Measurements from ENCODE around the gene LRRC58.

LRRC58 gene

GRCh38 chr3:120364101-120364500 is 14.9 kb upstream of the LRRC58 start:
- no peaks in the 10 kb centered on the region for H3K9me3 ChIP-seq (ENCODE audit: control insufficient read depth, low read depth, low read length)
- no peaks in the 10 kb centered on the region for H3K4me1 ChIP-seq (ENCODE audit: control insufficient read depth, low read depth, low read length)
- no peak overlapping the region for H3K27ac ChIP-seq (ENCODE audit: low read length)
- no peak overlapping the region for H3K4me3 ChIP-seq (ENCODE audit: low read length)
- no peaks in the 10 kb centered on the region for H3K36me3 ChIP-seq (ENCODE audit: control insufficient read depth, low read depth, low read length)
- no peaks in the 10 kb centered on the region for H3K27me3 ChIP-seq (ENCODE audit: control insufficient read depth, insufficient read depth, low read length)
- no peak overlapping the region for H3K9ac ChIP-seq (ENCODE audit: low read length)

GRCh38 chr3:120357807-120358206 is 8.7 kb upstream of the LRRC58 start:
- Histone ChIP-seq H3K9ac (ENCODE audit: low read length) (no peak overlapping the region), H3K9me3 (ENCODE audit: control insufficient read depth, low read depth, low read length) (no peaks in the 10 kb centered on the region), H3K27me3 (ENCODE audit: control insufficient read depth, insufficient read depth, low read length) (no peaks in the 10 kb centered on the region), H3K27ac (ENCODE audit: low read length) (no peak overlapping the region), H3K4me3 (ENCODE audit: low read length) (no peak overlapping the region), H3K36me3 (ENCODE audit: control insufficient read depth, low read depth, low read length) (no peaks in the 10 kb centered on the region), H3K4me1 (ENCODE audit: control insufficient read depth, low read depth, low read length) (no peaks in the 10 kb centered on the region)

- no peak overlapping the region for H3K4me3 ChIP-seq (ENCODE audit: low read length)
- no peak overlapping the region for H3K9ac ChIP-seq (ENCODE audit: low read length)
- no peak overlapping the region for H3K27ac ChIP-seq (ENCODE audit: low read length)
- H3K27me3 ChIP-seq (ENCODE audit: control insufficient read depth, insufficient read depth, low read length) = peaks cover 2% of the 10 kb centered on the region
- no peaks in the 10 kb centered on the region for H3K9me3 ChIP-seq (ENCODE audit: control insufficient read depth, low read depth, low read length)
- H3K36me3 ChIP-seq (ENCODE audit: control insufficient read depth, low read depth, low read length) = no peaks in the 10 kb centered on the region
- H3K4me1 ChIP-seq (ENCODE audit: control insufficient read depth, low read depth, low read length) = no peaks in the 10 kb centered on the region
These were observed 6.3 kb upstream of the LRRC58 start for GRCh38 chr3:120355486-120355885.

- Histone ChIP-seq H3K4me1 (ENCODE audit: control insufficient read depth, low read depth, low read length) (peaks cover 6% of the 10 kb centered on the region), H3K9ac (ENCODE audit: low read length) (no peak overlapping the region), H3K9me3 (ENCODE audit: control insufficient read depth, low read depth, low read length) (no peaks in the 10 kb centered on the region), H3K27me3 (ENCODE audit: control insufficient read depth, insufficient read depth, low read length) (peaks cover 14% of the 10 kb centered on the region), H3K27ac (ENCODE audit: low read length) (no peak overlapping the region), H3K4me3 (ENCODE audit: low read length) (no peak overlapping the region), H3K36me3 (ENCODE audit: control insufficient read depth, low read depth, low read length) (no peaks in the 10 kb centered on the region)
These were observed 4.3 kb upstream of the LRRC58 start for GRCh38 chr3:120353463-120353862.

- peaks cover 12% of the 10 kb centered on the region for H3K4me1 ChIP-seq (ENCODE audit: control insufficient read depth, low read depth, low read length)
- no peak overlapping the region for H3K9ac ChIP-seq (ENCODE audit: low read length)
- H3K27me3 ChIP-seq (ENCODE audit: control insufficient read depth, insufficient read depth, low read length) = peaks cover 24% of the 10 kb centered on the region
- no peak overlapping the region for H3K4me3 ChIP-seq (ENCODE audit: low read length)
- no peaks in the 10 kb centered on the region for H3K36me3 ChIP-seq (ENCODE audit: control insufficient read depth, low read depth, low read length)
- no peaks in the 10 kb centered on the region for H3K9me3 ChIP-seq (ENCODE audit: control insufficient read depth, low read depth, low read length)
- H3K27ac ChIP-seq (ENCODE audit: low read length) = no peak overlapping the region
These were observed 2.9 kb upstream of the LRRC58 start for GRCh38 chr3:120352017-120352416.

- peak overlapping the region; percentile 66 for H3K4me3 ChIP-seq (ENCODE audit: low read length)
- H3K9me3 ChIP-seq (ENCODE audit: control insufficient read depth, low read depth, low read length) = no peaks in the 10 kb centered on the region
- H3K27ac ChIP-seq (ENCODE audit: low read length) = no peak overlapping the region
- peaks cover 24% of the 10 kb centered on the region for H3K27me3 ChIP-seq (ENCODE audit: control insufficient read depth, insufficient read depth, low read length)
- no peak overlapping the region for H3K9ac ChIP-seq (ENCODE audit: low read length)
- H3K36me3 ChIP-seq (ENCODE audit: control insufficient read depth, low read depth, low read length) = peaks cover 3% of the 10 kb centered on the region
- peaks cover 12% of the 10 kb centered on the region for H3K4me1 ChIP-seq (ENCODE audit: control insufficient read depth, low read depth, low read length)
These were observed 1.3 kb upstream of the LRRC58 start for GRCh38 chr3:120350401-120350941.

- H3K27me3 ChIP-seq (ENCODE audit: control insufficient read depth, insufficient read depth, low read length) = peaks cover 24% of the 10 kb centered on the region
- peak overlapping the region; percentile 66 for H3K4me3 ChIP-seq (ENCODE audit: low read length)
- peaks cover 12% of the 10 kb centered on the region for H3K4me1 ChIP-seq (ENCODE audit: control insufficient read depth, low read depth, low read length)
- peak overlapping the region; percentile 25 for H3K27ac ChIP-seq (ENCODE audit: low read length)
- H3K9me3 ChIP-seq (ENCODE audit: control insufficient read depth, low read depth, low read length) = no peaks in the 10 kb centered on the region
- H3K9ac ChIP-seq (ENCODE audit: low read length) = peak overlapping the region; percentile 76
- H3K36me3 ChIP-seq (ENCODE audit: control insufficient read depth, low read depth, low read length) = peaks cover 3% of the 10 kb centered on the region
These were observed 636 bp upstream of the LRRC58 start for GRCh38 chr3:120349855-120350125.

- peaks cover 24% of the 10 kb centered on the region for H3K27me3 ChIP-seq (ENCODE audit: control insufficient read depth, insufficient read depth, low read length)
- no peak overlapping the region for H3K27ac ChIP-seq (ENCODE audit: low read length)
- H3K4me3 ChIP-seq (ENCODE audit: low read length) = peak overlapping the region; percentile 66
- peaks cover 12% of the 10 kb centered on the region for H3K4me1 ChIP-seq (ENCODE audit: control insufficient read depth, low read depth, low read length)
- no peaks in the 10 kb centered on the region for H3K9me3 ChIP-seq (ENCODE audit: control insufficient read depth, low read depth, low read length)
- H3K9ac ChIP-seq (ENCODE audit: low read length) = peak overlapping the region; percentile 76
- peaks cover 3% of the 10 kb centered on the region for H3K36me3 ChIP-seq (ENCODE audit: control insufficient read depth, low read depth, low read length)
These were observed 826 bp downstream of the LRRC58 start for GRCh38 chr3:120348065-120348990.

GRCh38 chr3:120344349-120344748 is 4.8 kb downstream of the LRRC58 start:
- Histone ChIP-seq H3K4me3 (ENCODE audit: low read length) (no peak overlapping the region), H3K9me3 (ENCODE audit: control insufficient read depth, low read depth, low read length) (peaks cover 3% of the 10 kb centered on the region), H3K27ac (ENCODE audit: low read length) (no peak overlapping the region), H3K4me1 (ENCODE audit: control insufficient read depth, low read depth, low read length) (peaks cover 11% of the 10 kb centered on the region), H3K9ac (ENCODE audit: low read length) (no peak overlapping the region), H3K36me3 (ENCODE audit: control insufficient read depth, low read depth, low read length) (peaks cover 3% of the 10 kb centered on the region), H3K27me3 (ENCODE audit: control insufficient read depth, insufficient read depth, low read length) (peaks cover 13% of the 10 kb centered on the region)

GRCh38 chr3:120341658-120342346 is 7.4 kb downstream of the LRRC58 start:
- Histone ChIP-seq H3K9ac (ENCODE audit: low read length) (no peak overlapping the region), H3K4me3 (ENCODE audit: low read length) (no peak overlapping the region), H3K36me3 (ENCODE audit: control insufficient read depth, low read depth, low read length) (peaks cover under 1% of the 10 kb centered on the region), H3K4me1 (ENCODE audit: control insufficient read depth, low read depth, low read length) (peaks cover 5% of the 10 kb centered on the region), H3K27me3 (ENCODE audit: control insufficient read depth, insufficient read depth, low read length) (no peaks in the 10 kb centered on the region), H3K9me3 (ENCODE audit: control insufficient read depth, low read depth, low read length) (peaks cover 5% of the 10 kb centered on the region), H3K27ac (ENCODE audit: low read length) (no peak overlapping the region)

GRCh38 chr3:120339362-120339761 is 9.8 kb downstream of the LRRC58 start:
- H3K27ac ChIP-seq (ENCODE audit: low read length) = no peak overlapping the region
- peaks cover 5% of the 10 kb centered on the region for H3K9me3 ChIP-seq (ENCODE audit: control insufficient read depth, low read depth, low read length)
- no peaks in the 10 kb centered on the region for H3K36me3 ChIP-seq (ENCODE audit: control insufficient read depth, low read depth, low read length)
- H3K4me1 ChIP-seq (ENCODE audit: control insufficient read depth, low read depth, low read length) = peaks cover 5% of the 10 kb centered on the region
- H3K9ac ChIP-seq (ENCODE audit: low read length) = no peak overlapping the region
- no peaks in the 10 kb centered on the region for H3K27me3 ChIP-seq (ENCODE audit: control insufficient read depth, insufficient read depth, low read length)
- H3K4me3 ChIP-seq (ENCODE audit: low read length) = no peak overlapping the region
